Stomach smooth muscle (tissue), 2 donors: ENCODE results near the gene RNF14.
"Not testable (repeated sequence)": the region's sequence is repeated elsewhere in the genome, so short reads cannot be mapped to it uniquely, and the experiment has no call there.

Source experiments
- H3K27ac ChIP-seq: one replicate; pipeline ENCODE4 v1.7.0; 2013; ENCODE audit warnings: mild to moderate bottlenecking, low read length, inconsistent platforms
- H3K27me3 ChIP-seq, 2 donors: one replicate each; pipeline ENCODE4 v1.7.0; 2013; ENCODE audit warnings: low read length in 2 of 2; ENCODE audit not compliant: insufficient read depth in 2 of 2, control insufficient read depth in 1 of 2
- H3K36me3 ChIP-seq, 2 donors: one replicate each; pipeline ENCODE4 v1.7.0; 2013; ENCODE audit warnings: low read length in 2 of 2; ENCODE audit not compliant: control insufficient read depth in 2 of 2, insufficient read depth in 2 of 2
- H3K4me1 ChIP-seq: one replicate; pipeline ENCODE4 v1.7.0; 2013; ENCODE audit warnings: low read length; ENCODE audit not compliant: control insufficient read depth, insufficient read depth
- H3K4me3 ChIP-seq, 2 donors: one replicate each; pipeline ENCODE4 v1.7.0; 2013; ENCODE audit warnings: low read length in 2 of 2
- H3K9ac ChIP-seq, 2 donors: one replicate each; pipeline ENCODE4 v1.7.0; 2013; ENCODE audit warnings: low read length in 2 of 2, mild to moderate bottlenecking in 1 of 2
- H3K9me3 ChIP-seq, 2 donors: one replicate each; pipeline ENCODE4 v1.7.0; 2013; ENCODE audit warnings: low read length in 2 of 2; ENCODE audit not compliant: control insufficient read depth in 2 of 2
- donor health status: healthy.
- donor health status: Pancreatic carcinoma.

RNF14 gene

DNA sequence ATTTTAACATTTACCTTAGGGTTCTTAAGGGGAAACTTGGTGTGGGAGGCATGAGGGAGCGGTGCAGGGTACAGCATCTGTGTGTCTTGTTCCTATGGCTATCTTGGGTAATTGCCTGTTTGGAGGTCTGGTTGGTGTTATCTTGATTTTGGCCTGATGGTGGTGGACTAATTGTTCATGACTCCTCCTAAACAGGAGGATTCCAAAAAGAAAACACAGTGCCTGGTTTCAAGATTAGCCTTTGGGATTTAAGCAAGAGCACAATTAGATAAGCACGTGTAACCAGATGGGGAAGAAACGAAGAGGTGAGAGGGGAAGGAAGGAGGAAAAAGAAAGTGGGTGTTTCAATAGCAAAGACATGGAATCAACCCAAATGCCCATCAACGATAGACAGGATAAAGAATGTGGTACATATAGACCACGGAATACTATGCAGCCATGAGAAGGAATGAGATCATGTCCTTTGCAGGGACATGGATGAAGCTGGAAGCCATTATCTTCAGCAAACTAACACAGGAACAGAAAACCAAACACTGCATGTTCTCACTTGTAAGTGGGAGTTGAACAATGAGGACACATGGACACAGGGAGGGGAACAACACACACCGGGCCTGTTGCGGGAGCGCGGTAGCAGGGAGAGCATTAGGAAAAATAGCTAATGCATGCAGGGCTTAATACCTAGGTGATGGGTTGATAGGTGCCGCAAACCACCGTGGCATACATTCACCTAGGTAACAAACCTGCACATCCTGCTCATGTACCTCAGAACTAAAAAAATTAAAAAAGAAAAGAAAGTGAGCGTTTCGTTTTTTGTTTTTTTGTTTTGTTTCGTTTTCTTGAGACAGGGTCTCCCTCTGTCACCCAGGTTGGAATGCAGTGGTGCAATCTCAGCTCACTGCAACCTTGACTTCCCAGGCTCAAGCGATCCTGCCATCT lies 65.0 kb downstream of the RNF14 start:
- not testable (repeated sequence) for H3K4me3 ChIP-seq, H3K27me3 ChIP-seq, H3K9me3 ChIP-seq, H3K4me1 ChIP-seq, H3K36me3 ChIP-seq, H3K9ac ChIP-seq, H3K27ac ChIP-seq

- Histone ChIP-seq H3K27ac (no peak overlapping the region), H3K36me3 (no peaks in the 10 kb centered on the region)
Observed at GRCh38 chr5:142034994-142035393, 66.1 kb downstream of the RNF14 start.

GRCh38 chr5:142036918-142037317 lies 68.0 kb downstream of the RNF14 start:
- H3K9ac ChIP-seq, result no peak overlapping the region
- H3K4me3 ChIP-seq, result no peak overlapping the region
- no peaks in the 10 kb centered on the region for H3K9me3 ChIP-seq
- H3K27ac ChIP-seq, result no peak overlapping the region
- H3K27me3 ChIP-seq, result no peaks in the 10 kb centered on the region
- H3K4me1 ChIP-seq, result no peaks in the 10 kb centered on the region
- no peaks in the 10 kb centered on the region for H3K36me3 ChIP-seq

More at GRCh38 chr5:142034994-142035393, 66.1 kb downstream of the RNF14 start:
- H3K9me3 ChIP-seq, result no peaks in the 10 kb centered on the region
- H3K4me1 ChIP-seq, result no peaks in the 10 kb centered on the region
- no peak overlapping the region for H3K4me3 ChIP-seq
- no peaks in the 10 kb centered on the region for H3K27me3 ChIP-seq
- no peak overlapping the region for H3K9ac ChIP-seq

DNA sequence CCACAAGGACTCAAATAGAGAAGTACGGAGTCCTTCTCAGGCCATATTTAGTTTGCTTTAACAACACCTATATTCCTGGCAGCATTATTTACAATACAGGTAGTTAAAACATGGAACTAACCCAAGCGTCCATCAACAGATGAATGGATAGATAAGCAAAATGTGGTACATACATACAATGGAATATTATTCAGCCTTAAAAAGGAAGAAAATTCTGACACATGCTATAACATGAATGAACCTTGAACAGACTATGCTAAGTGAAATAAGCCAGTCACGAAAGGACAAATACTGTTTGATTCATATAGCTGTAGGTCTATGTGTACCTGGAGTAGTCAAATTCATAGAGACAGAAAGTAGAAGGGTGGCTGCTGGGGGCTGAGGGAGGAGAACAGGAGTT lies 68.7 kb downstream of the RNF14 start:
- not testable (repeated sequence) for H3K9ac ChIP-seq, H3K27me3 ChIP-seq, H3K27ac ChIP-seq, H3K4me3 ChIP-seq, H3K36me3 ChIP-seq, H3K4me1 ChIP-seq, H3K9me3 ChIP-seq

DNA sequence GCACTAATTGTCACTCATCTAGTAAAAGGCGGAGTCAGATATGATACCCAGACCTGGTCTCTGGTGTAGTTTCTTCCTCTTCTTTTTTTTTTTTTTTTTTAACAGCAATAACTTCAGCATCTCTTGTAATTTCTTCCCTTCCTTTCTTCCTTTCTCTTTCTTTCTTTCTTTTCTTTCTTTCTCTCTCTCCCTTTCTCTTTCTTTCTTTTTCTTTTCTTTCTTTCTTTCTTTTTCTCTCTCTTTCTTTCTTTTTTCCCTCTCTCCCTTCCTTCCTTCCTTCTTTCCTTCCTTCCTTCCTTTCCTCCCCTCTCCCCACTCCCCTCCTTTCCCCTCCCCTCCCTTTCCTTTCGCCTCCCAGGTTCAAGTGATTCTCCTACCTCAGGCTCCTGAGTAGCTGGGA lies 69.8 kb downstream of the RNF14 start:
- no peak overlapping the region for H3K27ac ChIP-seq
- no peak overlapping the region for H3K4me3 ChIP-seq
- no peaks in the 10 kb centered on the region for H3K27me3 ChIP-seq
- no peaks in the 10 kb centered on the region for H3K9me3 ChIP-seq
- H3K4me1 ChIP-seq, result no peaks in the 10 kb centered on the region
- H3K9ac ChIP-seq, result no peak overlapping the region
- H3K36me3 ChIP-seq, result no peaks in the 10 kb centered on the region
